Keratinocyte (primary cell): ENCODE measurements around the gene NBEA. TPM values are rescaled to one million over a fixed set of nuclear protein-coding genes. Genes with fewer than 3 reads are reported as not detected.

Experiments used
- DNase-seq: peaks from one replicate; pipeline ENCODE4 v3.0.0-alpha.2; 2011; ENCODE audit warnings: low read depth, missing footprints, low spot score
- FAIRE-seq: peaks from 2 replicates; lab custom pipeline; 2011; peaks lifted over from hg19 to GRCh38; lab: Jason Lieb, UNC
- H2AFZ ChIP-seq: 2 replicates; pipeline ENCODE4 v1.6.0; 2012; ENCODE audit warnings: low read length, control low read depth, inconsistent platforms; ENCODE audit not compliant: control insufficient read depth
- H3K27ac ChIP-seq: 2 replicates; pipeline ENCODE4 v1.5.1; 2011; ENCODE audit warnings: low read length; ENCODE audit not compliant: control insufficient read depth, insufficient read depth
- H3K27me3 ChIP-seq: 3 replicates; pipeline ENCODE4 v1.6.0; 2011; ENCODE audit warnings: low read length; ENCODE audit not compliant: control insufficient read depth, insufficient read depth; ENCODE audit errors: extremely low read depth
- H3K36me3 ChIP-seq, 2 experiments: 2 replicates in 1 of 2; 3 replicates in 1 of 2; pipeline ENCODE4 v1.5.1; 2011; ENCODE audit warnings: low read length in 2 of 2, mild to moderate bottlenecking in 1 of 2; ENCODE audit not compliant: control insufficient read depth in 2 of 2, insufficient read depth in 2 of 2; ENCODE audit errors: extremely low read depth in 1 of 2
- H3K4me1 ChIP-seq: 3 replicates; pipeline ENCODE4 v1.5.1; 2011; ENCODE audit warnings: low read length; ENCODE audit not compliant: control insufficient read depth, insufficient read depth; ENCODE audit errors: extremely low read depth
- H3K4me2 ChIP-seq: 3 replicates; pipeline ENCODE4 v1.6.0; 2011; ENCODE audit warnings: low read depth, low read length; ENCODE audit not compliant: control insufficient read depth, insufficient read depth; ENCODE audit errors: extremely low read depth
- H3K4me3 ChIP-seq, 3 experiments: fragments of 200-600 bp in 1 of 3; sonication (generic) in 1 of 3; 2 replicates in 2 of 3; 3 replicates in 1 of 3; pipeline ENCODE4 v1.5.1; 2011 to 2016; ENCODE audit warnings: low read length in 3 of 3, mild to moderate bottlenecking in 3 of 3, control low read depth in 2 of 3, inconsistent platforms in 1 of 3, low read depth in 1 of 3, mixed read lengths in 1 of 3, mixed run types in 1 of 3, moderate library complexity in 1 of 3; ENCODE audit not compliant: control insufficient read depth in 2 of 3, insufficient read depth in 2 of 3; ENCODE audit errors: extremely low read depth in 1 of 3
- H3K79me2 ChIP-seq: 2 replicates; pipeline ENCODE4 v1.6.0; 2012; ENCODE audit warnings: low read length; ENCODE audit not compliant: control insufficient read depth, insufficient read depth
- H3K9ac ChIP-seq: 3 replicates; pipeline ENCODE4 v1.6.0; 2011; ENCODE audit warnings: low read length; ENCODE audit not compliant: control insufficient read depth, insufficient read depth; ENCODE audit errors: extremely low read depth
- H3K9me1 ChIP-seq: 3 replicates; pipeline ENCODE4 v1.6.0; 2011; ENCODE audit warnings: low read length; ENCODE audit not compliant: control insufficient read depth, insufficient read depth; ENCODE audit errors: extremely low read depth
- H3K9me3 ChIP-seq: 2 replicates; pipeline ENCODE4 v1.5.1; 2012; ENCODE audit warnings: low read depth, low read length; ENCODE audit not compliant: control insufficient read depth
- H4K20me1 ChIP-seq: 3 replicates; pipeline ENCODE4 v1.6.0; 2011; ENCODE audit warnings: low read length; ENCODE audit not compliant: control insufficient read depth, insufficient read depth; ENCODE audit errors: extremely low read depth
- EZH2 ChIP-seq: IDR thresholded peaks from one replicate; pipeline ENCODE4 v1.6.1; 2012; ENCODE audit warnings: inconsistent platforms, mild to moderate bottlenecking, low read length, moderate library complexity
- dilution Hi-C: fragments of 300-500 bp; cut with MboI; formaldehyde crosslinking; loops from one replicate; pipeline ENCODE4 v1.7.0; 2020; ENCODE audit warnings: low sequenced_read_pairs; ENCODE audit not compliant: extremely low pct_ligation_motif_present
- polyA plus RNA-seq, 5 experiments: library from polyadenylated mRNA; depleted of rRNA in 3 of 5; stranded (reverse) in 3 of 5; stranded (forward) in 1 of 5; unstranded in 1 of 5; fragments of >200 nt; gene quantifications; 1 replicate in 1 of 5; 2 replicates in 3 of 5; 3 replicates in 1 of 5; pipeline versions ENCODE4 v1.2.1 to v1.2.3, GENCODE V29; 2011 to 2012; ENCODE audit warnings: missing spikeins in 2 of 5, low read depth in 1 of 5, low replicate concordance in 1 of 5
- TF ChIP-seq, protein P1 (sequence below), 3 experiments: IDR thresholded peaks in 1 of 3; conservative IDR thresholded peaks in 1 of 3; optimal IDR thresholded peaks in 1 of 3; 2 replicates in 2 of 3; 3 replicates in 1 of 3; pipeline versions ENCODE3 to v1.5.1; 2011; ENCODE audit warnings: low read length in 3 of 3, mild to moderate bottlenecking in 3 of 3, moderate library complexity in 2 of 3, control low read depth in 1 of 3, inconsistent platforms in 1 of 3; ENCODE audit not compliant: insufficient read depth in 2 of 3; ENCODE audit errors: extremely low read depth in 1 of 3

Gene NBEA
- polyA plus RNA-seq, 1 donor (not counting 4 experiments of a cell fraction or from before 2014, with no cell fraction given) = 0.05 TPM

GRCh38 chr13:35565273-35565672, 623.2 kb downstream of the NBEA start:
- Histone ChIP-seq H4K20me1 (no peaks in the 10 kb centered on the region), H3K27ac (no peak overlapping the region), H3K4me2 (no peak overlapping the region), H2AFZ (no peak overlapping the region), H3K4me3 (no peak overlapping the region), H3K4me1 (no peaks in the 10 kb centered on the region), H3K79me2 (no peaks in the 10 kb centered on the region), H3K9ac (no peak overlapping the region), H3K9me3 (no peaks in the 10 kb centered on the region), H3K36me3 (no peaks in the 10 kb centered on the region), H3K27me3 (no peaks in the 10 kb centered on the region), H3K9me1 (no peaks in the 10 kb centered on the region)
- no peak for FAIRE-seq
- TF ChIP-seq, protein P1, sequence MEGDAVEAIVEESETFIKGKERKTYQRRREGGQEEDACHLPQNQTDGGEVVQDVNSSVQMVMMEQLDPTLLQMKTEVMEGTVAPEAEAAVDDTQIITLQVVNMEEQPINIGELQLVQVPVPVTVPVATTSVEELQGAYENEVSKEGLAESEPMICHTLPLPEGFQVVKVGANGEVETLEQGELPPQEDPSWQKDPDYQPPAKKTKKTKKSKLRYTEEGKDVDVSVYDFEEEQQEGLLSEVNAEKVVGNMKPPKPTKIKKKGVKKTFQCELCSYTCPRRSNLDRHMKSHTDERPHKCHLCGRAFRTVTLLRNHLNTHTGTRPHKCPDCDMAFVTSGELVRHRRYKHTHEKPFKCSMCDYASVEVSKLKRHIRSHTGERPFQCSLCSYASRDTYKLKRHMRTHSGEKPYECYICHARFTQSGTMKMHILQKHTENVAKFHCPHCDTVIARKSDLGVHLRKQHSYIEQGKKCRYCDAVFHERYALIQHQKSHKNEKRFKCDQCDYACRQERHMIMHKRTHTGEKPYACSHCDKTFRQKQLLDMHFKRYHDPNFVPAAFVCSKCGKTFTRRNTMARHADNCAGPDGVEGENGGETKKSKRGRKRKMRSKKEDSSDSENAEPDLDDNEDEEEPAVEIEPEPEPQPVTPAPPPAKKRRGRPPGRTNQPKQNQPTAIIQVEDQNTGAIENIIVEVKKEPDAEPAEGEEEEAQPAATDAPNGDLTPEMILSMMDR (optimal IDR thresholded peaks at IDR 0.05 in 1 of 3, IDR thresholded peaks at IDR 0.05 in 1 of 3, conservative IDR thresholded peaks at IDR 0.05 in 1 of 3; ENCODE audit: extremely low read depth in 1 of 3, insufficient read depth in 2 of 3, low read length in 3 of 3) = no peak
- TF ChIP-seq EZH2 = no peak
- dilution Hi-C loops = no loop called here
- DNase-seq = no peak

GRCh38 chr13:35566340-35566739, 624.3 kb downstream of the NBEA start:
- Histone ChIP-seq H3K27ac (no peak overlapping the region), H4K20me1 (no peaks in the 10 kb centered on the region), H3K9me3 (no peaks in the 10 kb centered on the region), H3K4me2 (no peak overlapping the region), H3K79me2 (no peaks in the 10 kb centered on the region), H3K9me1 (no peaks in the 10 kb centered on the region), H3K9ac (no peak overlapping the region), H3K4me1 (no peaks in the 10 kb centered on the region), H3K27me3 (no peaks in the 10 kb centered on the region), H3K36me3 (no peaks in the 10 kb centered on the region), H3K4me3 (no peak overlapping the region), H2AFZ (no peak overlapping the region)
- FAIRE-seq (no peak), DNase-seq (no peak)
- no peak for TF ChIP-seq EZH2
- TF ChIP-seq, protein P1 (optimal IDR thresholded peaks at IDR 0.05 in 1 of 3, IDR thresholded peaks at IDR 0.05 in 1 of 3, conservative IDR thresholded peaks at IDR 0.05 in 1 of 3; ENCODE audit: extremely low read depth in 1 of 3, insufficient read depth in 2 of 3, low read length in 3 of 3) = no peak
- dilution Hi-C loops = no loop called here
